Progenitor cell of endocrine pancreas (in vitro differentiated cells): Measurements from ENCODE around the gene CNOT6. TPM values are rescaled to one million over a fixed set of nuclear protein-coding genes. Genes with fewer than 3 reads are reported as not detected.
"Not testable (repeated sequence)": the region's sequence is repeated elsewhere in the genome, so short reads cannot be mapped to it uniquely, and the experiment has no call there.

ENCODE experiments used
- DNase-seq: peaks from one replicate; pipeline ENCODE4 v3.0.0; 2021; ENCODE audit warnings: low spot score; ENCODE audit not compliant: unreplicated experiment
- H3K27ac Mint-ChIP-seq: 2 replicates; pipeline ENCODE4 v1.8.0; 2021; ENCODE audit warnings: mild to moderate bottlenecking, moderate library complexity, mixed read lengths
- H3K27me3 Mint-ChIP-seq: 2 replicates; pipeline ENCODE4 v1.8.0; 2021; ENCODE audit warnings: mixed read lengths
- H3K36me3 Mint-ChIP-seq: 2 replicates; pipeline ENCODE4 v1.8.0; 2022; ENCODE audit warnings: mixed read lengths; ENCODE audit not compliant: insufficient read depth
- H3K4me1 Mint-ChIP-seq: 2 replicates; pipeline ENCODE4 v1.8.0; 2021; ENCODE audit warnings: low read depth, mixed read lengths
- H3K4me3 Mint-ChIP-seq: 2 replicates; pipeline ENCODE4 v1.8.0; 2021; ENCODE audit warnings: low read depth, mild to moderate bottlenecking, moderate library complexity, mixed read lengths
- H3K9me3 Mint-ChIP-seq: 2 replicates; pipeline ENCODE4 v1.8.0; 2021; ENCODE audit warnings: low read depth, mixed read lengths
- total RNA-seq: library from RNA; stranded (reverse); gene quantifications from 2 replicates; pipeline ENCODE4 v1.2.1, GENCODE V29; 2021
- TF ChIP-seq, protein P1 (sequence below): fragments of 200-600 bp; sonication (generic); IDR thresholded peaks from one replicate; pipeline ENCODE4 v1.5.0; 2021; ENCODE audit warnings: antibody characterized with exemption, mild to moderate bottlenecking; ENCODE audit not compliant: unreplicated experiment

CNOT6 gene
- total RNA-seq, 1 donor from 2014 or later: 70.4 TPM

DNA sequence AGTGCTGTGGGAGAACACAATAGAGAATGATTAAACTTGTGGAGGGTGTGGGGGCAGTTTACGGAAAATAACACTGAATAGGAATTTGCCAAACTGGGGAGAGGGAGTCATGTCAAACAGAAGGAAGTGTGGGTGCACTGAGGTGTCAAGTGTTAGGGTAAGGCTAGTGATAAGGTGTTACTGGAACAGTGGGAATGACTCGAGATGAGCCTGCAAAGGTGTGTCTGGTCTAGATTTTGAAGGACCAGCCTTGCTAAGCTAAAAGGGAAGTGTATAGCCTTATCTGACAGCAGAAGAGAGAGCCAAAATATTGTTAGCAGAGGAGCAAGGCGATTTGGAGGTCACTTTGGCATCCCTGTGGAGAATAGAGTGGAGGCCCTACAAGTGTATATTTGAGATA, 4.2 kb downstream of the CNOT6 start:
- Mint-ChIP-seq H3K27ac (peak overlapping the region; percentile 60), H3K4me3 (no peak overlapping the region), H3K9me3 (no peaks in the 10 kb centered on the region), H3K4me1 (peaks cover 20% of the 10 kb centered on the region), H3K36me3 (peaks cover 8% of the 10 kb centered on the region), H3K27me3 (no peaks in the 10 kb centered on the region)
- TF ChIP-seq, protein P1, sequence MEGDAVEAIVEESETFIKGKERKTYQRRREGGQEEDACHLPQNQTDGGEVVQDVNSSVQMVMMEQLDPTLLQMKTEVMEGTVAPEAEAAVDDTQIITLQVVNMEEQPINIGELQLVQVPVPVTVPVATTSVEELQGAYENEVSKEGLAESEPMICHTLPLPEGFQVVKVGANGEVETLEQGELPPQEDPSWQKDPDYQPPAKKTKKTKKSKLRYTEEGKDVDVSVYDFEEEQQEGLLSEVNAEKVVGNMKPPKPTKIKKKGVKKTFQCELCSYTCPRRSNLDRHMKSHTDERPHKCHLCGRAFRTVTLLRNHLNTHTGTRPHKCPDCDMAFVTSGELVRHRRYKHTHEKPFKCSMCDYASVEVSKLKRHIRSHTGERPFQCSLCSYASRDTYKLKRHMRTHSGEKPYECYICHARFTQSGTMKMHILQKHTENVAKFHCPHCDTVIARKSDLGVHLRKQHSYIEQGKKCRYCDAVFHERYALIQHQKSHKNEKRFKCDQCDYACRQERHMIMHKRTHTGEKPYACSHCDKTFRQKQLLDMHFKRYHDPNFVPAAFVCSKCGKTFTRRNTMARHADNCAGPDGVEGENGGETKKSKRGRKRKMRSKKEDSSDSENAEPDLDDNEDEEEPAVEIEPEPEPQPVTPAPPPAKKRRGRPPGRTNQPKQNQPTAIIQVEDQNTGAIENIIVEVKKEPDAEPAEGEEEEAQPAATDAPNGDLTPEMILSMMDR: no peak
- no peak for DNase-seq

DNA sequence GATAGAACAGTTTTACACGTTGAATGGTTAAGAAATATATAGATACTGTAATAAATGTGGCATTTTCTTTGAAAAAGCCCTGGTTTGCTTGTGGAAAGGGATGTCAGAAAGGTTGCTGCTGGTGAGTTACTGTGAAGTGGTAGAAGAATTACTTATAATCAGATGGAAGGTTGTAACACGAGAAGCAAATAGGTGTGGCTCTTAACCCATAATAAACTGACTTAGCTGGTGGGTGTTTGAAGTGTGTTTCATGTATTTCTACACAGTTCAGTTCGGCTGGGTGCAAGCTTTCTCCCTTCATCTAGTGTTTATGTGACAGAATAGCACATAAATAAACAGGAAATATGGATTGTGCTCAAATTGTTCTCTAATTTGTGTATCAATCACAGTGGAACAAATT, 5.5 kb downstream of the CNOT6 start:
- peaks cover 12% of the 10 kb centered on the region for H3K36me3 Mint-ChIP-seq
- no peak for DNase-seq
- no peaks in the 10 kb centered on the region for H3K27me3 Mint-ChIP-seq
- no peak overlapping the region for H3K4me3 Mint-ChIP-seq
- TF ChIP-seq, protein P1: no peak
- H3K27ac Mint-ChIP-seq: peak overlapping the region; percentile 58
- H3K9me3 Mint-ChIP-seq: no peaks in the 10 kb centered on the region
- peaks cover 19% of the 10 kb centered on the region for H3K4me1 Mint-ChIP-seq

DNA sequence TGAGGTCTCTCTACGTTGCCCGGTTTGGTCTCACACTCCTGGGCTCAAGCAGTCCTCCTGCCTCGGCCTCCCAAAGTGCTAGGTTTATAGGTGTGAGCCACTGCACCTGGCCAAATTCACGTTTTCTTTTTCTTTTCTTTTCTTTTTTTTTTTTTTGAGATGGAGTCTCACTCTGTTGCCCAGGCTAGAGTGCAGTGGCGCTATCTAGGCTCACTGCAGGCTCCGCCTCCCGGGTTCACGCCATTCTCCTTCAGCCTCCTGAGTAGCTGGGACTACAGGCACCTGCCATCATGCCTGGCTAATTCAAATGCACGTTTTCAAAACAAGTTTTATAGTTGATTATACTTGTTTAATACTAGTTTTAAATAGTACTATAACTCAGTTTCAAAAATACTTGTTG, 6.1 kb downstream of the CNOT6 start:
- Mint-ChIP-seq H3K4me1 (peaks cover 19% of the 10 kb centered on the region), H3K36me3 (peaks cover 12% of the 10 kb centered on the region)
- H3K9me3 Mint-ChIP-seq, H3K27ac Mint-ChIP-seq, H3K4me3 Mint-ChIP-seq, H3K27me3 Mint-ChIP-seq, DNase-seq: not testable (repeated sequence)

DNA sequence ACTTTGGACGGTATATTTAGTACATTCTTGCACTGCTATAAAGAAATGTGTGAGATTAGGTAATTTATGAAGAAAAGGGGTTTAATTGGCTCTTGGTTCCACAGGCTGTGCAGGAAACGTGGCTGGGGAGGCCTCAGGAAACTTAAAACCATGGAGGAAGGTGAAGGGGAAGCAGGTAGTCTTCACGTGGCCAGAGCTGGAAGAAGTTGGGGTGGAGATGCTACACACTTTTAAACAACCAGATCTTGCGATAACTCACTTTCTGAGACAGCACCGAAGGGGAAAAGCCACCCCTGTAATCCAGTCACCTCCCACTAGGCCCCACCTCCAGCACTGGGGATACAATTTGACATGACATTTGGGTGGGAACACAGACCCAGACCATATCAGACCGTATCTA, 13.5 kb downstream of the CNOT6 start:
- H3K4me1 Mint-ChIP-seq: no peaks in the 10 kb centered on the region

DNA sequence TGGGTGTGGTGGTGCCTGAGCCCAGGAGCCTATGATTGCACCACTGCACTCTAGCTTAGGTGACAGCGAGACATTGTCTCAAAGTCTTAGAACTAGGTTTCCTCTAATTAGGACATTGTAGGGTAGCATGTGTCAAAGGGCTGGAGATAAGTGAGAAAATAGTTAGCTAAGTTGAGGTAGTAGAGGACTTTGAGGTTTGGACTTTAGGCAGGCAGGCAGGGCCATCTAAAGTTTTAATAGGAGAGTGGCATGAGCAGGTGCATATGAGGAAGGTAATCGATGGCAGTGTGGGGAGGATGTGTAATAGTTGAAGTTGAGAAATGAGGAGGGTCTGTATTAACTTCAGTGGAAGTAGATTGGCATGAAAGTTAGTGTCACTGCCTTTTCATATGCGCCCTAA, 21.1 kb downstream of the CNOT6 start:
- TF ChIP-seq, protein P1: no peak
- H3K4me3 Mint-ChIP-seq: no peak overlapping the region
- peaks cover 13% of the 10 kb centered on the region for H3K4me1 Mint-ChIP-seq
- no peak for DNase-seq
- H3K9me3 Mint-ChIP-seq: no peaks in the 10 kb centered on the region
- H3K27ac Mint-ChIP-seq: no peak overlapping the region
- H3K27me3 Mint-ChIP-seq: no peaks in the 10 kb centered on the region
- H3K36me3 Mint-ChIP-seq: peaks cover 9% of the 10 kb centered on the region

More for the DNA sequence above, 13.5 kb downstream of the CNOT6 start:
- H3K27me3 Mint-ChIP-seq: no peaks in the 10 kb centered on the region
- H3K36me3 Mint-ChIP-seq: peaks cover 15% of the 10 kb centered on the region
- DNase-seq: no peak
- no peak overlapping the region for H3K27ac Mint-ChIP-seq
- no peak overlapping the region for H3K4me3 Mint-ChIP-seq
- H3K9me3 Mint-ChIP-seq: no peaks in the 10 kb centered on the region
- TF ChIP-seq, protein P1: no peak

DNA sequence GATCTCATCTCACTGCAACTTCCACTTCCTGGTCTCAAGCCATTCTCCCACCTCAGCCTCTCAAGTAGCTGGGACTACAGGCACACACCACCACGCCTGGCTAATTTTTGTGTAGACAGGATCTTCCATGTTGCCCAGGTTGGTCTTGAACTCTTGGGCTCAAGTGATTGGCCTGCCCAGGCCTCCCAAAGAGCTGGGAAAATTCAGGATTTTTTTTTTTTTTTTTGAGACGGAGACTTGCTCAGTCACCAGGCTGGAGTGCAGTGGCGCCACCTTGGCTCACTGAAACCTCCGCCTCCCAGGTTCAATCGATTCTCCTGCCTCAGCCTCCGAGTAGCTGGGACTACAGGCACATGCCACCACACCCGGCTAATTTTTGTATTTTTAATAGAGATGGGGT, 21.8 kb downstream of the CNOT6 start:
- peaks cover 14% of the 10 kb centered on the region for H3K4me1 Mint-ChIP-seq
- H3K36me3 Mint-ChIP-seq, H3K27ac Mint-ChIP-seq: not testable (repeated sequence)

More for the DNA sequence above, 21.8 kb downstream of the CNOT6 start:
- H3K9me3 Mint-ChIP-seq, H3K27me3 Mint-ChIP-seq, H3K4me3 Mint-ChIP-seq, DNase-seq: not testable (repeated sequence)
